Fibroblast of skin of back (primary cell): Measurements from ENCODE around the gene GTF3C1.

Experiments
- DNase-seq: peaks from one replicate; pipeline ENCODE4 v3.0.0-alpha.2; 2013

The GTF3C1 gene

GRCh38 chr16:27425961-27426360 lies 123.8 kb downstream of the GTF3C1 start:
- DNase-seq: no peak

GRCh38 chr16:27424772-27425498 lies 124.8 kb downstream of the GTF3C1 start:
- DNase-seq: no peak

- no peak for DNase-seq
Measured at GRCh38 chr16:27421961-27422740, 127.6 kb downstream of the GTF3C1 start.

- DNase-seq: no peak
Measured at GRCh38 chr16:27417047-27417671, 132.6 kb downstream of the GTF3C1 start.

- DNase-seq: no peak
Measured at GRCh38 chr16:27414788-27415431, 134.8 kb downstream of the GTF3C1 start.

GRCh38 chr16:27413956-27414355 lies 135.8 kb downstream of the GTF3C1 start:
- DNase-seq: no peak

- no peak for DNase-seq
Measured at GRCh38 chr16:27410761-27411160, 139.0 kb downstream of the GTF3C1 start.
